ENCODE data around the gene PDZRN3.

DNA sequence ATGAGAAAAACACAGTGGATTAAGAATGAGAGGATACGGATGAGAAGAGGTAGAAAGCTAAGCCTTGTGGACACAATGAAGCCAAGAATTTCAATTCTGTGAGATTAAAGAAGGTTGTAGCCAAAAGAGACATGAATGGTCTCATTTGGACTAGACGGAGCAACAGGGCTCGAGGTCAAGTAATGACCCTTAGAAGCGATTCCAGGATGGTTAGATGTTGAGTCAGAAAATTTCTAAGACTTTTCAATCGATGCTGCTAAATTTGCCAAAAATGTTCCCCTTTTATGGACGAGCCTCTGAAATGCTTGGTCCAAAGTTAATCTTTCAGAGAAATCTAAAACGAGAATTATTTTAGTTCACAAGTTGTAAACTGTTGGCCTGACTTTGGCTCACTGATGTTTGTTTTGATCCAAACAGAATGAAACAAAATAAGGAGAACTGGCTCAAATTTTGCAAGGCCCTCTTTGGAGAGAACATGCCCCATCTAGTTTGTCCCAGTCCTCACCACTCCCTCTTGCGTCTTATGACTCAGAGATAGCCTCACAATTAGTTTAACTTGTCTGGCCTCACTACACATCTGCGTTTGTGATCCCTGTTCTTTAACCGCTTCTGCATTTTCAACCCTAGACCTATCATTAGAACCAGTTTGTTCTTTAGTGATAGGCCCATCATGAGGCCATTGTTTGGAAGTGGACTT, 235.5 kb downstream of the PDZRN3 start:
- TF ChIP-seq, protein P1, sequence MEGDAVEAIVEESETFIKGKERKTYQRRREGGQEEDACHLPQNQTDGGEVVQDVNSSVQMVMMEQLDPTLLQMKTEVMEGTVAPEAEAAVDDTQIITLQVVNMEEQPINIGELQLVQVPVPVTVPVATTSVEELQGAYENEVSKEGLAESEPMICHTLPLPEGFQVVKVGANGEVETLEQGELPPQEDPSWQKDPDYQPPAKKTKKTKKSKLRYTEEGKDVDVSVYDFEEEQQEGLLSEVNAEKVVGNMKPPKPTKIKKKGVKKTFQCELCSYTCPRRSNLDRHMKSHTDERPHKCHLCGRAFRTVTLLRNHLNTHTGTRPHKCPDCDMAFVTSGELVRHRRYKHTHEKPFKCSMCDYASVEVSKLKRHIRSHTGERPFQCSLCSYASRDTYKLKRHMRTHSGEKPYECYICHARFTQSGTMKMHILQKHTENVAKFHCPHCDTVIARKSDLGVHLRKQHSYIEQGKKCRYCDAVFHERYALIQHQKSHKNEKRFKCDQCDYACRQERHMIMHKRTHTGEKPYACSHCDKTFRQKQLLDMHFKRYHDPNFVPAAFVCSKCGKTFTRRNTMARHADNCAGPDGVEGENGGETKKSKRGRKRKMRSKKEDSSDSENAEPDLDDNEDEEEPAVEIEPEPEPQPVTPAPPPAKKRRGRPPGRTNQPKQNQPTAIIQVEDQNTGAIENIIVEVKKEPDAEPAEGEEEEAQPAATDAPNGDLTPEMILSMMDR (IDR thresholded peaks at IDR 0.05), result no peak
- no peak for TF ChIP-seq RFX5 (IDR thresholded peaks at IDR 0.05; ENCODE audit: low read length)
- no peak for TF ChIP-seq GABPA (IDR thresholded peaks at IDR 0.05; ENCODE audit: low read depth)
- no peak for TF ChIP-seq POLR2AphosphoS5 (IDR thresholded peaks at IDR 0.05; ENCODE audit: low read depth, low read length)
- TF ChIP-seq, protein P2, sequence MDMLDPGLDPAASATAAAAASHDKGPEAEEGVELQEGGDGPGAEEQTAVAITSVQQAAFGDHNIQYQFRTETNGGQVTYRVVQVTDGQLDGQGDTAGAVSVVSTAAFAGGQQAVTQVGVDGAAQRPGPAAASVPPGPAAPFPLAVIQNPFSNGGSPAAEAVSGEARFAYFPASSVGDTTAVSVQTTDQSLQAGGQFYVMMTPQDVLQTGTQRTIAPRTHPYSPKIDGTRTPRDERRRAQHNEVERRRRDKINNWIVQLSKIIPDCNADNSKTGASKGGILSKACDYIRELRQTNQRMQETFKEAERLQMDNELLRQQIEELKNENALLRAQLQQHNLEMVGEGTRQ (IDR thresholded peaks at IDR 0.05; ENCODE audit: borderline replicate concordance, low read depth, low read length), result no peak
- no peak for TF ChIP-seq MXI1 (IDR thresholded peaks at IDR 0.05; ENCODE audit: low read depth, low read length)
- no peak for TF ChIP-seq FOXJ3 (CRISPR knock-in tag; IDR thresholded peaks at IDR 0.05)
- TF ChIP-seq GATA2 (CRISPR knock-in tag; IDR thresholded peaks at IDR 0.05), result no peak
- TF ChIP-seq NFIC (IDR thresholded peaks at IDR 0.05; ENCODE audit: borderline replicate concordance), result no peak
- TF ChIP-seq MEF2A (IDR thresholded peaks at IDR 0.05; ENCODE audit: borderline replicate concordance, low read depth), result no peak

Measured in SK-N-SH (cell line).